HepG2 (cell line): ENCODE data around the gene IFNLR1. TPM values are rescaled to one million over a fixed set of nuclear protein-coding genes. Genes with fewer than 3 reads are reported as not detected.
A peak's percentile ranks its signal among the peaks of the same experiment; 100 is the strongest.

Experiments
- ATAC-seq: fragments of 200-7000 bp; cut with Tn5 transposase; 3 replicates; pipeline ENCODE4 v1.9.1; 2020; ENCODE audit warnings: mild to moderate bottlenecking, moderate library complexity
- BruUV-seq: library from RNA; stranded (reverse); fragments of 400-500 nt; replicated peaks from 2 replicates; lab custom pipeline; 2021; lab: Mats Ljungman, UMichigan
- CTCF ChIA-PET: fragments of 300-600 bp; formaldehyde crosslinking; extraction: SDS; loops from one replicate; lab custom pipeline; 2021; ENCODE audit warnings: low total read pairs, inconsistent platforms, low intra/inter-chr PET ratio; lab: Yijun Ruan, JAX
- POLR2A ChIA-PET: fragments of 350-600 bp; sonication (Branson Sonifier 250); formaldehyde crosslinking; loops from one replicate; lab custom pipeline; 2020; ENCODE audit warnings: antibody characterized with exemption, inconsistent platforms; lab: Yijun Ruan, JAX
- DNase-seq: peaks from one replicate; pipeline ENCODE4 v3.0.0-alpha.2; 2015; ENCODE audit warnings: low spot score
- FAIRE-seq: peaks from 3 replicates; lab custom pipeline; 2011; peaks lifted over from hg19 to GRCh38; lab: Jason Lieb, UNC
- H2AFZ ChIP-seq: one replicate; pipeline ENCODE4 v1.6.1; 2011; ENCODE audit warnings: low read length, inconsistent platforms
- H3K27ac ChIP-seq: fragments of 300-600 bp; 3 replicates; pipeline ENCODE4 v1.8.0; 2011; ENCODE audit warnings: mixed run types, mild to moderate bottlenecking, mixed read lengths, low read length, inconsistent platforms; ENCODE audit not compliant: insufficient read depth; ENCODE audit errors: extremely low read length
- H3K27me3 ChIP-seq, 2 experiments: fragments of 200-600 bp in 1 of 2; 2 replicates in 1 of 2; 3 replicates in 1 of 2; pipeline versions ENCODE4 v1.6.0 to v1.8.0; 2011; ENCODE audit warnings: low read length in 2 of 2, mild to moderate bottlenecking in 2 of 2, moderate library complexity in 2 of 2, inconsistent platforms in 1 of 2; ENCODE audit not compliant: insufficient read depth in 2 of 2, control insufficient read depth in 1 of 2
- H3K36me3 ChIP-seq, 2 experiments: fragments of 200-600 bp in 1 of 2; replicated peaks in 1 of 2; 2 replicates in 1 of 2; 3 replicates in 1 of 2; pipeline versions ENCODE4 v1.5.1 to v1.8.0; 2011; ENCODE audit warnings: low read length in 2 of 2, inconsistent platforms in 1 of 2; ENCODE audit not compliant: insufficient read depth in 2 of 2, control insufficient read depth in 1 of 2
- H3K4me1 ChIP-seq: 2 replicates; pipeline ENCODE4 v1.5.1; 2012; ENCODE audit warnings: low read length, inconsistent platforms; ENCODE audit not compliant: insufficient read depth
- H3K4me2 ChIP-seq: 2 replicates; pipeline ENCODE4 v1.6.0; 2011; ENCODE audit warnings: low read depth, low read length, inconsistent platforms
- H3K4me3 ChIP-seq, 3 experiments: fragments of 200-600 bp in 1 of 3; sonication (generic), shearing (Covaris generic) in 1 of 3; replicated peaks in 1 of 3; 2 replicates each; pipeline ENCODE4 v1.5.1; 2011 to 2016; ENCODE audit warnings: low read length in 3 of 3, inconsistent platforms in 2 of 3, low read depth in 2 of 3, mild to moderate bottlenecking in 2 of 3, control low read depth in 1 of 3, mixed read lengths in 1 of 3; ENCODE audit not compliant: insufficient read depth in 1 of 3
- H3K79me2 ChIP-seq: one replicate; pipeline ENCODE4 v1.6.1; 2011; ENCODE audit warnings: low read length, inconsistent platforms; ENCODE audit not compliant: insufficient read depth
- H3K9ac ChIP-seq: 2 replicates; pipeline ENCODE4 v1.6.0; 2011; ENCODE audit warnings: mild to moderate bottlenecking, low read depth, low read length, inconsistent platforms; ENCODE audit not compliant: insufficient read depth
- H3K9me3 ChIP-seq: 2 replicates; pipeline ENCODE4 v1.5.1; 2012; ENCODE audit warnings: mild to moderate bottlenecking, low read length
- H4K20me1 ChIP-seq: 2 replicates; pipeline ENCODE4 v1.6.0; 2011; ENCODE audit warnings: inconsistent platforms, mild to moderate bottlenecking, low read length, moderate library complexity; ENCODE audit not compliant: insufficient read depth
- MNT ChIP-seq: fragments of 450-650 bp; IDR thresholded peaks from 2 replicates; pipeline ENCODE4 v1.6.1; 2016
- ZBTB7B ChIP-seq: sonication (generic); formaldehyde crosslinking; IDR thresholded peaks from 2 replicates; pipeline ENCODE4 v1.4.0; 2020; ENCODE audit warnings: missing genetic modification reagents
- ZNF333 ChIP-seq: sonication (generic); formaldehyde crosslinking; IDR thresholded peaks from 2 replicates; pipeline ENCODE4 v1.4.0; 2020; ENCODE audit warnings: mild to moderate bottlenecking, missing genetic modification reagents, borderline replicate concordance
- ZNF546 ChIP-seq: sonication (generic); formaldehyde crosslinking; conservative IDR thresholded peaks from 2 replicates; pipeline ENCODE4 v1.8.1; 2023; ENCODE audit warnings: mild to moderate bottlenecking, missing genetic modification reagents
- WGBS: methylation state at CpG from one replicate; pipeline ENCODE4 v1.1.6; 2017; ENCODE audit warnings: low lambda C conversion rate; 5-methylcytosine and 5-hydroxymethylcytosine counted together
- in situ Hi-C: cut with HindIII; loops from 2 replicates; pipeline ENCODE4 v1.10.0; 2017; ENCODE audit warnings: low pct_unique_long_range_greater_than_20kb; ENCODE audit not compliant: extremely low pct_ligation_motif_present
- intact Hi-C: fragments of 100-400 bp; cut with micrococcal nuclease; formaldehyde crosslinking; loops from one replicate; pipeline ENCODE4 v1.10.0; 2022; ENCODE audit not compliant: unreplicated experiment
- polyA plus RNA-seq, 8 experiments: library from polyadenylated mRNA; depleted of rRNA in 3 of 8; stranded (reverse) in 7 of 8; unstranded in 1 of 8; fragments of >200 nt; fragmentation: Illumina TruSeq in 4 of 8; extraction: Trizol in 4 of 8; gene quantifications; 2 replicates each; pipeline versions ENCODE4 v1.2.1 to v1.2.3, GENCODE V29; 2011 to 2016; ENCODE audit warnings: low read depth in 4 of 8, missing spikeins in 1 of 8, mixed read lengths in 1 of 8; ENCODE audit not compliant: insufficient read depth in 1 of 8
- total RNA-seq, 5 experiments: library from RNA; depleted of rRNA; stranded (reverse); fragments of >200 nt; fragmentation: Illumina TruSeq; extraction: Trizol; gene quantifications; 2 replicates each; pipeline ENCODE4 v1.2.3, GENCODE V29; 2016; ENCODE audit warnings: low read depth in 1 of 5
- TF ChIP-seq, protein P1 (sequence below): sonication (generic); formaldehyde crosslinking; IDR thresholded peaks from 2 replicates; pipeline ENCODE4 v1.4.0; 2020; ENCODE audit warnings: missing genetic modification reagents, borderline replicate concordance

Gene IFNLR1
- total and polyA plus RNA-seq, 2 of the 13 experiments (the other 11 are each of a cell fraction or from before 2014, with no cell fraction given) = 3.8 to 8.5 TPM

DNA sequence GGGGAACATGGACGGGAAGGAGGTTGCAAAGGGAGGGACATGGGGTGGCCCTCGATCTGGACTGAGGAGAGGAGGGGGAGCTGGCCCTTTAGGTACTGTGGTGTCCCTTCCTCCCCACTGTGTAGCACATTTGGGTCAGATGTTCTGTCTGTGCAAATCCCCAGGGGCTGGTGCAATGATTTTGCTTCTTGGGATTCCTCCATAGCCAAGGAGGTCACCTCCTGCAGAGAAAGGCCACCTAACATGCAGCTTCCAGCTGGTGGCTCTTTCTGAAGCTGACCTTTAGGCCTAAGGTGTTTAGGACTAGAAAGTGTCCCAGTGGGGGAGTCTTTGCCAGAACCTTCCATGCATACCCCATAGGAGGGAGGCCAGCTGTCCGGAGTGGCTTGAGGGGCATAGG is 66.1 kb downstream of the IFNLR1 start:
- H3K9me3 ChIP-seq = no peaks in the 10 kb centered on the region
- no peaks in the 10 kb centered on the region for H4K20me1 ChIP-seq
- ChIA-PET CTCF (no interaction called here), POLR2A (interaction anchor here (1.2 to 4.3 kb wide), 5 partner anchors 10 to 34 kb away, joined by 4 to 44 read pairs (median 19); partner anchors contain the start of gene IL22RA1)
- intact Hi-C loops = no loop called here
- H3K27me3 ChIP-seq = no peaks in the 10 kb centered on the region
- TF ChIP-seq ZNF333 (no peak), ZNF546 (no peak), ZBTB7B (no peak), MNT (no peak)
- TF ChIP-seq, protein P1, sequence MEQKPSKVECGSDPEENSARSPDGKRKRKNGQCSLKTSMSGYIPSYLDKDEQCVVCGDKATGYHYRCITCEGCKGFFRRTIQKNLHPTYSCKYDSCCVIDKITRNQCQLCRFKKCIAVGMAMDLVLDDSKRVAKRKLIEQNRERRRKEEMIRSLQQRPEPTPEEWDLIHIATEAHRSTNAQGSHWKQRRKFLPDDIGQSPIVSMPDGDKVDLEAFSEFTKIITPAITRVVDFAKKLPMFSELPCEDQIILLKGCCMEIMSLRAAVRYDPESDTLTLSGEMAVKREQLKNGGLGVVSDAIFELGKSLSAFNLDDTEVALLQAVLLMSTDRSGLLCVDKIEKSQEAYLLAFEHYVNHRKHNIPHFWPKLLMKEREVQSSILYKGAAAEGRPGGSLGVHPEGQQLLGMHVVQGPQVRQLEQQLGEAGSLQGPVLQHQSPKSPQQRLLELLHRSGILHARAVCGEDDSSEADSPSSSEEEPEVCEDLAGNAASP (CRISPR knock-in tag) = no peak
- FAIRE-seq = no peak
- no peak overlapping the region for H2AFZ ChIP-seq
- peak overlapping the region; percentile 50; the same call in 1 of the 2 replicates for H3K9ac ChIP-seq
- H3K27ac ChIP-seq = peak overlapping the region; percentile 79
- in situ Hi-C loops = no loop called here
- H3K4me1 ChIP-seq = peaks cover 56% of the 10 kb centered on the region
- no peak for DNase-seq
- H3K4me2 ChIP-seq = peak overlapping the region; percentile 66
- WGBS = 100% methylated on average over 1 of the region's 3 CpGs
- peak overlapping the region in 1 of 3 experiments; percentile 36; a peak in 1 of 6 replicates for H3K4me3 ChIP-seq
- H3K36me3 ChIP-seq = peaks cover 0 to 5% of the 10 kb centered on the region in 2 experiments; a peak in 2 of 5 replicates
- no peak for ATAC-seq
- H3K79me2 ChIP-seq = no peaks in the 10 kb centered on the region
- no TSS peak for BruUV-seq
